ENCODE measurements around the gene RIPOR2.

The RIPOR2 gene

DNA sequence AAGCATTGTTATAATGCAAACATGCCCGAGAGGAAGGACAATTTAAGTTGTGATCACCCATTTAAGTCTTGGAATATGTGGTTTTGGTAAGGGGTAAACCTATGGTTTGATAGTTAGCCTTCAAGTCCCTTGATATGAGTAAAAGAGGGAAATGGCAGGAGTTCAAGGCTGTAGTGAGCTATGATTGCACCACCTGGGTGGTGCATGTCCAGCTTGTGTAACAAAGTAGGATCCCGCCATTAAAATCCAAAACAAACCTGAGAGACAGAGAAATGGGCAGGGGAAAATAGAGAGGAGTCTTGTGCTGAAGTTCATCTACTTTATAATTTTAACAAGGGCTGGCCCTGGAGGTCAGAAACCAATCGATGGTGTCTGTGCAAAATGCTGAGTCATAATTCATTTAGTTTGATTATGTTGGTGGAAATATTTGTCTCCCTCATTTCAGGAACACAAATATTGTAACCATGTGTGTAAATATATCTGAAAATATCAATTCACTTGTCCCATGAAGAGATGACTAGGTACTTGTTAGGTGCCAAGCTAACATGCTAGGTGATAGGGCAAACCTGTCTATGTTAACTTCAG lies 113.8 kb downstream of the RIPOR2 start:
- in situ Hi-C loops (cut with MboI; ENCODE audit: low sequenced_read_pairs) = no loop called here

DNA sequence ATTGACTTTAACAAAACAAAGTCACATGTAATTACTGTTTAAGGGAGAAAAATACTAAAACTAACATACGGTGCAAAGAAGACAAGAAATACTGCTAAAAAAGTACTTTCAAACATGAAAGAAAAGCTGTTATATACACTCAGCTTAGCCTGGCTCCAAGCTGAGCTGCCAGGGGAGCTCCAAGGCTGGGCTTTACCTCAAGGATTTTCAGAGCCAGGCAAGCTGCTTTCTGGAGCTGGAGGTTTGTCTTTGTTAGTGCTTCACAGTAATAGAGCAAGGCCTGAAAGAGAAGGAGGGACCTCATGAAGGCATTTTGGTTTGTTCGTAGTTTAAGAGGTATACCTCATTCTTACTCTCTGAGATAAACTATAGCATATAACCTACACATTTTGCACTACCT lies 117.4 kb downstream of the RIPOR2 start:
- in situ Hi-C loops (cut with MboI; ENCODE audit: low sequenced_read_pairs) = no loop called here

DNA sequence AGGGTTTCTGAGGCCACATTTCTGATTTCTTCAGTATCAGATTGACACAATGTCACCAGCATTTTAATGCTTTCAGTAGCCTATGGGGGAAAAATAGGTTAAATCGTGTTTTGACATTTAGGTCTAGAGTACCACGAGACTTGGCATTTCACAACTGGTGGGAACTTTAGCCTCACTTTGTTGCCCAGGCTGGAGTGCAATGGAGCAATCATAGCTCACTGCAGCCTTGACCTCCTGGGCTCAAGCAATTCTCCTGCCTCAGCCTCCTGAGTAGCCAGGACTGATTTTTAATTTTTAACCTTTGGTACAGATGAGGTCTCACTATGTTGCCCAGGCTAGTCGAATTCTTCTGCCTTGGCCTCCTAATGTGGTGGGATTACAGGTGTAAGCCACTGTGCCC lies 126.0 kb downstream of the RIPOR2 start:
- in situ Hi-C loops (cut with MboI; ENCODE audit: low sequenced_read_pairs) = no loop called here

DNA sequence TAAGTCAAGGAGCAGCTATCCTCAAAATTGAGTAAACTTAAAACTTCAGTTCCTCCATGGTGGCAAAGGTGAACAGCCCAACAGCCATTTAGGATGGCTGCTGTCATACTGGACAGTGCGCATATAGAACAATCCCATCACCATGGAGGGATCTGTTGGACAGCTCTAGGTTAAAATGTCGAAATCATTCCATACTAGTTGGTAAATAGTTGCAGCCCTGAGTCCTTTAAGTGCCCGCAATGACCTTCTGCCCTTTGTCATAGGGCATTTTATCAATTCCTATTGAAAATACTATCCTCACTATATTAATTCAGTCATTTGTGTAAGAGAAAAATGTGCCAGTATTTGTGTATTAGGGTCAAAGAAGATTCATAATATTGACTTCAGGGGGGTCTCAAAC lies 128.2 kb downstream of the RIPOR2 start:
- in situ Hi-C loops (cut with MboI; ENCODE audit: low sequenced_read_pairs) = no loop called here

DNA sequence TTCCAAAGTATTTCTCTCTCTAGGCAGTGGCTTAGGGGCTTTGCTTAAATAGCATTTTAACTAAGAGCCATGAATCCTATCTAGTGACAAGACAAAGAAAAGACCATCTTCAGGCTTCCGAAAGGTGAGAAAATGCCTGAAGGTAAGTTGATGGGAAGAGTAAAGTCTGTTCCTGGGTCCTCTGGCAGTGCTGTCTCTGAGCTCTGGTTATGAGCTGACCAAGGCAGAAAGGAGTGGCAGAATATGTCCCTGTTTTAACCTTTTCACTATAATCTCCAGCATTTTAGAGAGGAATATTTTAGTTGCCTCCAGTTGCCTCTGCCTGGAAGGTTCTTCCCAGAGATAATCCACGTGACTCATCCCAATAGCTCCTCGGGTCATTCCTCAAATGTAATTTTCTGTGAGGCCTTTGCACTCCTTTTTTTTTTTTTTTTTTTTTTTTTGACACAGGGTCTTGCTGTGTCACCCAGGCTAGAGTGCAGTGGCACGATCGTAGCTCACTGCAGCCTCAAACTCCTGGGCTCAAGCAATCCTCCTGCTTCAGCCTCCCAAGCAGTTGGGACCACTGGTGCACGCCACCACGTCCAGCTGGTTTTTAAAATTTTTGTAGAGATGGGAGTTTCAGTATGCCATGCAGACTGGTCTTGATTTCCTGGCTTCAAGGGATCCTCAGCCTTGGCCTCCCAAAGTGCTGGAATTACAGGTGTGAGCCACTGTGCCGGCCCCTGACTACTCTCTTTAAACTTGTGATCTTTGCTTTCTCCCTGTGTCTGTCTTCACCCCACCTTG lies 133.3 kb downstream of the RIPOR2 start:
- in situ Hi-C loops (cut with MboI; ENCODE audit: low sequenced_read_pairs) = no loop called here

DNA sequence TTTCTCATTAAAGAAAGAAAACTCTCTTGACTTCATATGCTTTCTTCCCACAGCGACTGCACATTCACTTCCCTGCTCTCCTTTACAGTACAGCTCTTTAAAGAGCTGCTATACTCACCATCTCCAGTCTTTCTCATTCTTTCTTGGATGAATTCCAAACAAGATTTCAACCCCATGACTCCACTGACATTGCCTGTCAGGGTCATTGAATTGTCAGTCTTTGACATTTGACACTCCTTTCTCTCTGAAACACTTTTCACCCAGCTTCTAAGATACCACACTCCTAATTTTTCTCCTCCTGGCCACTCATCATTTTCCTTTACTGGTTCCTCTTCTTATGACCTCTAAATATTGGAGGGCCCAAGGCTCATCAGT lies 136.2 kb downstream of the RIPOR2 start:
- in situ Hi-C loops (cut with MboI; ENCODE audit: low sequenced_read_pairs) = no loop called here

DNA sequence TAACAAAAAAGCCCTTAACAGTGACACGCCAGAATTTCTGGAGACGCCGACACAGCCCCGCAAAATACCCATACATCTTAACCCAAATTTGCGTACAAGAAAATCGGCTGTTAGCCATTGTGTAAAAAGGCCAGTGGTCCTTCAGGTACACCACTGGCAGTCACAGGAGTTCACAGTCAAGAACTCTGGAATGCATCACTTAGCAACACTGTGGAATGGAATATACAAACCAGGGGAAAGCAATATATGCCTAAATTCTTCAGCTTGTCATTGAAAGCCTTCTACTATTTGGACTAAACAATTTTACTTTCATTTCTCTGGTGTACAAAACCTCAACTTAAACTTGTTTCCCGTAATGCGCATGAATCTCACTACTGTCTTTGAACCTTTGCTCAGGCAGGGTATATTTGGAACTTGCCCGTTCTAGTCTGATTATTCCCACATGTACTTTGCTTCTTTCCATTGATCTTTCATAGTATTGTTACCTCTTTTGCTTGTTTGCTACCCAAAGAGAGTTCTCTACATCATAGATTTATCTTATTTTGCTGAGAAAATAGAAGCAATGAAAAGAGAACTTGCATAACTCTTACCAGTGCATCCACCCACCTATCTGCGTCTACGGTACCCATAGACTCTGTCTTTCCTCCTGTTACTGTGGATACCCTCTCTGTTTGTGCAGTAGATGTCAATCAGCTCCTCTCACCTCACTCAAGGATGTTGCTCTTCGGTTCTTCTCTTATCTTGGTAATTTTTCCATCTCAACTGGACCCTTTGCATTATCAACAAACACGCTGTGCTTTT lies 136.8 kb downstream of the RIPOR2 start, which contains the start of gene ARMH2:
TSS of gene ARMH2 (minus strand) at position 178 of the 801 bp plus-strand sequence. CDS start at position 118, 60 bp downstream.
- in situ Hi-C loops (cut with MboI; ENCODE audit: low sequenced_read_pairs) = no loop called here

DNA sequence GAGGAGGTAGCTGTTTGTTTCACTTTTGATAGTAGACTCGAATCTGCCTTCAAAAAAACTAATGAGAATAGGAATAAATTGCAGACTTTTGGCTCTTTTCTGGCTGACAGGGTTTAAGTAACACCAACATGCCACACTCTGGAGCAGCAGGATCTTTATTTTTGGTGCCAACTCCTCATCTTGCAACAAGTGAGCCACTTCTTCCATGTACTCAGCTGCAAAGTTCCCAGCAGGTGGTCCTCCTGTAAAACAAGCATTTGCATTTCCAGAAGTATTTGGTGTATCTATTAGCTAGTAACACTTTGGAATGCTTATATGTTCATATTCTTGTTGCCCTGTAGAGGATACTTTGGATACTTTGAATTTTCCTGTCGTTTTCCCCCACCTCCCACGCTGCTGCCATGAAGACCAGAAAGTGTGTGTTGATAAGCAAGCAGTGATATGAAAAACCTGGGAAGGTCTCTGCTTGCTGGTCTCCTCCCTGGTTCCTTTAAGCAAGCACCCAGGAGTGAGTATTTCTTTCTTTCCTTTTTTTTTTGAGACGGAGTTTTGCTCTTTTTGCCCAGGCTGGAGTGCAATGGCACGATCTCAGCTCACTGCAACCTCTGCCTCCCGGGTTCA lies 138.1 kb downstream of the RIPOR2 start:
- in situ Hi-C loops (cut with MboI; ENCODE audit: low sequenced_read_pairs) = no loop called here

DNA sequence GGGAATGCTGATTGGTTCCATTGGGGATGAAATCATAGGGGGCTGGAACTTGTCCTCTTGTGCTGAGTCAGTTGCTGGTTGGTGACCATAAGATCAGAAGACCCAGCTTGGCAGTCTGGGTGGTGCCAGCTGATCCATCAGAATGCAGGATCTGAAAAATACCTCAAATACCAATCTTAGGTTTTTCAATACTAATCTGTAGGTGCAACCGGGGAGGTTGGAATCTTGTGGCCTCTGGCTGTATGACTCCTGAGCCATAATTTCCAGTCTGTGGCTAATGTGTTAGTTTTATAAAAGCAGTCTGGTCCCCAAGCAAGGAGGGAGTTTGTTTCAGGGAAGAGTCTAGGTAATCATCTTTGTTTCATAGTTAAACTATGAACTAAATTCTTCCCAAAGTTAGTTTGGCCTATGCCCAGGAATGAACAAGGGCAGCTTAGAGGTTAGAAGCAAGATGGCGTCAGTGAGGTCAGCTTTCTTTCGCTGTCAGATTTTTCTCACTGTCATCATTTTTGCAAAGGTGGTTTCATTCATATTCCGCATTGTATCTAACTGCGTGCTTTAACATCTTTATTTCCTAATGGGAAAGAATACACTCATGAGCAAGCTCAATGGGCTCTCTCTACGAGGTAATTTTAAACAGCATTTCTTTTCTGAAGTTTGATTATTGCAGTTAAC lies 139.0 kb downstream of the RIPOR2 start:
- in situ Hi-C loops (cut with MboI; ENCODE audit: low sequenced_read_pairs) = no loop called here

DNA sequence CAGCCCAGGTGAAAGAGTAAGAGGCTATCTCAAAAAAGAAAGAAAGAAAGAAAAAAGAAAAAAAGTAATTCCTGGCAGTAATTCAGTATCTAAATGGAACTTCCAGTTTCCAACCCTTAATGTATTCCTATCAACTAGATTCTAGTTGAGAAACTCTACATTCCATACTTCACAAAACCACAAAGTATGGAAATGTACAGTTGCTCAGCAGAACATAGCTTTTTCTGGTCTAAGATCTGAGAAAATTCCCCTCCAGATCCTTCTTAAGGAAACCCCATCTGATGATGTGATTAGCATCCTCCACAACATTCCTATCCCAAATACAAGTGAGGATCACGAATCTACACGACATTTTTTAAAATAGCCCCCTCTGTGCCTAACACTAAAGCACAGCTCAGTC lies 140.7 kb downstream of the RIPOR2 start:
- in situ Hi-C loops (cut with MboI; ENCODE audit: low sequenced_read_pairs) = no loop called here

DNA sequence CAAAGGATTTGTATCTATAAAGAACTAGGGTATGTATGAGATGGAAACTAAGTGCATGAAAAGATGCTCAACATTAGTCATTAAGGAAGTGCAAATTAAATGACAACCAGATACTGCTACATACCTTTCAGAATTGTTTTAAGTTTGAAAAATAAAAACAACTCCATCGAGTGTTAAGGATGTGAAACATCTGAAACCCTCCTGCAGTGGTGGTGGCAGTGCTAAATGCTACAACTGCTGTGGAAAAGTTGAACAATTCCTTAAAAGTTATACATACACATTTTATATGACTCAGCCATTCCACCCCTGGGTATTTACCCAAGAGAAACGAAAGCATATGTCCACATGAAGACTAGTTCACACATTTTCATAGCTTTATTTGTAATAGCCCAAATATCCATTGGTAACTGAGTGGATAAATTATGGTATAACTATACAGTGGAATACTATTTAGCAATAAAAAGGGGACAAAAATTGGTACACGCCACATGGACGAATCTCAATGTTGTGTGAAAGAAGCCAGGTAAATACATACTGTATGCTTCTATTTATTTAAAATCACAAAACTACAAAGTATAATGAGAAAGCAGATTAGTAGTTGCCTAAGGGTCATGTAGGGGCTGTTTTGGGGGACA lies 147.6 kb downstream of the RIPOR2 start:
- in situ Hi-C loops (cut with MboI; ENCODE audit: low sequenced_read_pairs) = no loop called here

DNA sequence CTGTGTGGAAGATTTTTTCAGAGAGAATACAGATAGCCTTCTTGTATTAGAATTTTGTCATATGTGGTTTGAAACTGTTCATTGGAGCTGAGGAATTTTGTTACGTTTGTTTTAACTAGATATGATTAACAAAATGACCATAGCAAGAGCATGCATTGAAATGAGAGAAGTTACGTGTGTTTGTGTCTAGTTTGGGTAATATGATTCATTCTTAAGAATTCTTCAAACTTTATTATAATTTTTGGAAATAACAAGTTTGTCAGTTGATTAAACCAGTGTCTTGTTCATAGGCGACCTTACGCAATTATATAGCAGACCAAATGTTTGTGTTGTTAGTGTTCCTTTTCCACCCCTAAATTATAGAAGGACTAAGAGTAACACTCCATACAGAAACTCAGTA lies 155.6 kb downstream of the RIPOR2 start:
- in situ Hi-C loops (cut with MboI; ENCODE audit: low sequenced_read_pairs) = no loop called here

DNA sequence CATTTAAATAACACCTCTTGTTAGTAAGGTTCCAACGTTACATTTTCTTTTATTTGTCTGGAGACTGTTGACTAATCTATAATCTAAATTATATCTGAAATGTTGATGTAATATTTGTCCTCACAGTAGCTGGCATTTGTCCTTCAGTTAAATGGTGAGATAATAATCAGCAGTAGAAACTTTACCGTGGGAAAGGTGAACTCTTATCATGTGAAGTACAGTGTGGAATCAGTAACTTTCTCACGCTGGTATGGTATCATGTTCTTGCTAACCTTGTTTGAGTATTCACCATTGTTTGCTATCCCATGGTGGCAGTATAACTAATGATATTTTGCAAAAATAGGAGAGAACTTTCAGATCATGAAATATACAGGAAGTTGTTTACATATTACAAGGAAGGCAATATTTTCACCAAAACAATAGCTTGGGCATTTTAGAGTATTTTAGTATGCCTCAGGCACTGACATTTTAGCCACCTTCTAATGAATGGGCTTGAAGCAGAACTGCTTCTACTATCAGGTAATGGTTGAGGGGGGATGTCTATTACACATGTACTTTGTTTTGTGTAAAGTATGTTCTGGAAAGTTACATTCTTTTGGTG lies 156.2 kb downstream of the RIPOR2 start:
- in situ Hi-C loops (cut with MboI; ENCODE audit: low sequenced_read_pairs) = no loop called here

DNA sequence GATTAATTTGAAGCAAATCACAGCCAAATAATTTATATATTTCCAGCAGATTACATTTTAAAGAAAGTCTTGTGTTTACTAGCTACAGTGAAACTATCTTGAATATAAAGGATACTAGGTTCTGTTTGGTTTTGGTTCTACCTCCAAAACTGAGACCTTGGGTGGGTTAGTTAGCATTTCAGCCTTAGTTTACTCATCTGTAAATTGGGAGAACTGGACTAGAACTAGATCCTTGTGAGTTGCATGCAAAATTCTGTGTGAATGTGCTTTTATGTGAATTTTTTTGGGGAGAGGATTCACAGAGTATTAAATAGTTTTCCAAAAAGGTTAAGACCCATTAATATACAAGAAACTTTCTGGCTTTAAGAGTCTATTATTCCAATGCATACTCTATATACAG lies 156.9 kb downstream of the RIPOR2 start:
- in situ Hi-C loops (cut with MboI; ENCODE audit: low sequenced_read_pairs) = no loop called here

DNA sequence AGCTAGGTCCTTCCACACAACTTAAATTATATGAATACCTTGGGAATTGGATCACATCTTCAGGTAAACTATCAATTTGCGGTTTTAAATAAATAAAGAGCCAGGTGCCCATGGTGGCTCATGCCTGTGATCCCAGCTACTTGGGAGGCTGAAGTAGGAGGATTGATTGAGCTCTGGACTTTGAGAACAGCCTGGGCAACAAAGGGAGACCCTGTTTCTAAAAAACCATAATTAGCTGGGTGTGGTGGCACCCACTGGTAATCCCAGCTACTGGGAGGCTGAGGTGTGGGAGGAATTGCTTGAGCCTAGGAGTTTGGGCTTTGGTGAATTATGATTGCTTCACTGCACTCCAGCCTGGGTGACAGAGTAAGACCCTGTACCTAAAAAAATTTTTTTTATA lies 157.6 kb downstream of the RIPOR2 start:
- in situ Hi-C loops (cut with MboI; ENCODE audit: low sequenced_read_pairs) = no loop called here

DNA sequence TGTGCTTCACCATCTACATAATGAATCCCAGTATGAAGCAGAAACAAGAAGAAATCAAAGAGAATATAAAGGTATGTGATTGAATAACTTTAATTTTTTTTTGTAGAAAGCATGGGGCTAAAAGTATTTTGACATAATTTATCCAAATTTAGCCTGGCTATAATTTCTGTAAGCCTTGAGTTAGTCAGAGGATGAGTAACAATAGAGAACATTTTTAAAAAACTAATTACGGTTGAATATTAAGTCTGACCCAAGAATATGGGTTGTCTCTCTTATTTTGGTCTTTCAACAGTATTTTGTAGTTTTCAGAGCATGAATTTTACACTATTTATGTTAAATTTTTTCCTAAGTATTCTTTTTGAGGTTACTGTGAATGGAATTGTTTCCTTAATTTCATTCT lies 158.5 kb downstream of the RIPOR2 start:
- in situ Hi-C loops (cut with MboI; ENCODE audit: low sequenced_read_pairs) = no loop called here

DNA sequence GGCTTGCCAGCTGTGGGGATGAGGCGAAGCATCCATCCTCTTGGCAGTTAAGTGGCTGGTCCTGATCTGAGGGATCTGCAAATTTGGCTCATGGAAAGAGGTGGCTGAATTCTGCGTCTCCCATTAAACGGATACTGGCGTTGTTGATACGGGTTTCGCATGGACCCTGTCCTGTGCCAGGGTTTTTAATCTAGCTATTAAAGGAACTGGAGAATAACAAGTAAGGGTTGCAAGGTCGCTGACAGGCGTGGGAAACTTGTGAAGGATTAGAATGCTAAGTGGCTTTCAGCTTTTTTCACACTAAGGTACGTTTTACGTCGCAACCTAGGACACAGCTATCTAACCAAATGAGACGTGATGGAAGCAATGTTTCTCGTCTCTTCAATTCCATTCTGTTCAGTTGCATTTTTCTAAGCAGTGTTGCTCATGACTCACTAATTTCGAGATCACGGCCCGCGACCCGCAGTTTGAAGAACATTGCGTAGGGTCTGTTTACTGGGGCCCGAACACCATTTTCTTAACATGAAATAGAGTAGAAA lies 160.2 kb downstream of the RIPOR2 start:
- in situ Hi-C loops (cut with MboI; ENCODE audit: low sequenced_read_pairs) = no loop called here

DNA sequence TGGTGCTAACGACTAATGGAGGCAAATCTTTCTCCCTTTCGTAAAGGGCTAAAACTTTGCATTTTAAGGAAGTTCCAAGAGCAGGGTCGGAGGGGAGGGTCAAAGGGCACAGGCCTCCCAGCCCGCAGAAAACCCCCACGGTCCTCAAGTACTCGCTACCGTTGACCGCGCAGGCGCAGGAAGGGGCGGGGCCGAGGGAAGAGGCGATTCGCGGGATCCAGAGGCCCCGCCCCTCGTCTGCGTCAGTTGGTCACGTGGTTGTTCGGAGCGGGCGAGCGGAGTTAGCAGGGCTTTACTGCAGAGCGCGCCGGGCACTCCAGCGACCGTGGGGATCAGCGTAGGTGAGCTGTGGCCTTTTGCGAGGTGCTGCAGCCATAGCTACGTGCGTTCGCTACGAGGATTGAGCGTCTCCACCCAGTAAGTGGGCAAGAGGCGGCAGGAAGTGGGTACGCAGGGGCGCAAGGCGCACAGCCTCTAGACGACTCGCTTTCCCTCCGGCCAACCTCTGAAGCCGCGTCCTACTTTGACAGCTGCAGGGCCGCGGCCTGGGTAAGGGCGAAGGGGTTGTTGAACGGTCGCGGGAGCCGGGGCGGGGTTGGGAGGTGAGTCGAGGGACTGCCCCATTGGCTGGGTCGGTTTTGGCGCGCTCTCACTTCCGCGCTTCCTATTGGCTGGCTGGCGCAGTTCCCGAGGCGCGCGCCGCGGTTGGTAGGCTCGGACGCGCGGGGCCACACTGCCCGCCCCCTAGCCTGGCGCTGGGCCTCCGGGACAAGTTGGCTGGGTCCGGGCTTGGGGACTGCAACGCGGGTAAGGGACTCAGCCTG lies 160.9 kb downstream of the RIPOR2 start, which contains the start of gene GMNN:
TSS of gene GMNN (plus strand) at position 242 of the 824 bp plus-strand sequence. CDS start 2,310 bp downstream, outside the sequence.
- in situ Hi-C loops (cut with MboI; ENCODE audit: low sequenced_read_pairs) = no loop called here

DNA sequence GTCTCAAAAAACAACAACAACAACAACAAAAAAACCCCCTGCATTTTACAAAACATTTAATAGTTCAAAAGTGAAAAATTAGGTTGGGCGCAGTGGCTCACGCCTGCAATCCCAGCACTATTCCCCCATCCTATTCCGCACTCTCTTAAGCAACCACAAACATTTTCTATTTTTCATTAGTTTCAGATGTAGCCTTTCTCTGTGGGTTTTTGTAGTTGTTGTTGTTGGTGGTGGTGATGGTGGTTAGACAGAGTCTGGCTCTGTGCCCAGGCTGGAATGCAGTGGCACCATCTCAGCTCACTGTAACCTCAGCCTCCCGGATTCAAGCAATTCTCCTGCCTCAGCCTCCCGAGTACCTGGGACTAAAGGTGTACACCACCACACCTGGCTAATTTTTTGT lies 167.4 kb downstream of the RIPOR2 start:
- in situ Hi-C loops (cut with MboI; ENCODE audit: low sequenced_read_pairs) = no loop called here
